Liver (tissue), 3 donors: ENCODE data around the gene SLC25A29.

Experiments used
- EGR1 ChIP-seq, 2 donors: IDR thresholded peaks; 2 replicates each; pipeline ENCODE4 v1.6.1; 2016 to 2018; ENCODE audit warnings: antibody characterized with exemption in 2 of 2, low read depth in 2 of 2
- FOXA1 ChIP-seq: IDR thresholded peaks from 2 replicates; pipeline ENCODE4 v1.6.1; 2016; ENCODE audit warnings: antibody characterized with exemption
- GABPA ChIP-seq, 2 donors: IDR thresholded peaks in 1 of 2; conservative IDR thresholded peaks in 1 of 2; 2 replicates each; pipeline ENCODE4 v1.6.1; 2016; ENCODE audit warnings: antibody characterized with exemption in 2 of 2, mild to moderate bottlenecking in 1 of 2, moderate library complexity in 1 of 2
- HNF4G ChIP-seq: IDR thresholded peaks from 2 replicates; pipeline ENCODE4 v1.6.1; 2016; ENCODE audit warnings: antibody characterized with exemption
- JUND ChIP-seq, 2 donors: IDR thresholded peaks; 2 replicates each; pipeline ENCODE4 v1.6.1; 2016; ENCODE audit warnings: antibody characterized with exemption in 2 of 2
- RAD21 ChIP-seq, 2 donors: IDR thresholded peaks; 2 replicates each; pipeline ENCODE4 v1.6.1; 2016; ENCODE audit warnings: antibody characterized with exemption in 2 of 2, mild to moderate bottlenecking in 2 of 2
- SP1 ChIP-seq: IDR thresholded peaks from 2 replicates; pipeline ENCODE4 v1.6.1; 2018; ENCODE audit warnings: antibody characterized with exemption, mild to moderate bottlenecking
- TAF1 ChIP-seq: conservative IDR thresholded peaks from 2 replicates; pipeline ENCODE4 v1.6.1; 2016; ENCODE audit warnings: antibody characterized with exemption, mild to moderate bottlenecking
- YY1 ChIP-seq: IDR thresholded peaks from 2 replicates; pipeline ENCODE4 v1.6.1; 2016; ENCODE audit warnings: antibody characterized with exemption, mild to moderate bottlenecking
- TF ChIP-seq, protein P1 (sequence below): fragments of 150-350 bp; IDR thresholded peaks from 2 replicates; pipeline ENCODE4 v1.5.1; 2017; ENCODE audit warnings: improper control_type of control experiment, low read depth, low read length; ENCODE audit not compliant: missing input control
- TF ChIP-seq, protein P2 (sequence below): IDR thresholded peaks from 2 replicates; pipeline ENCODE4 v1.6.1; 2016; ENCODE audit warnings: antibody characterized with exemption
- TF ChIP-seq, protein P3 (sequence below): IDR thresholded peaks from 2 replicates; pipeline ENCODE4 v1.6.1; 2016; ENCODE audit warnings: antibody characterized with exemption, mild to moderate bottlenecking
- TF ChIP-seq, protein P4 (sequence below): IDR thresholded peaks from 2 replicates; pipeline ENCODE4 v1.6.1; 2016; ENCODE audit warnings: antibody characterized with exemption
- TF ChIP-seq, protein P5 (sequence below): IDR thresholded peaks from 2 replicates; pipeline ENCODE4 v1.6.1; 2016; ENCODE audit warnings: antibody characterized with exemption
- donor health status: healthy.
- donor health status: healthy.

DNA sequence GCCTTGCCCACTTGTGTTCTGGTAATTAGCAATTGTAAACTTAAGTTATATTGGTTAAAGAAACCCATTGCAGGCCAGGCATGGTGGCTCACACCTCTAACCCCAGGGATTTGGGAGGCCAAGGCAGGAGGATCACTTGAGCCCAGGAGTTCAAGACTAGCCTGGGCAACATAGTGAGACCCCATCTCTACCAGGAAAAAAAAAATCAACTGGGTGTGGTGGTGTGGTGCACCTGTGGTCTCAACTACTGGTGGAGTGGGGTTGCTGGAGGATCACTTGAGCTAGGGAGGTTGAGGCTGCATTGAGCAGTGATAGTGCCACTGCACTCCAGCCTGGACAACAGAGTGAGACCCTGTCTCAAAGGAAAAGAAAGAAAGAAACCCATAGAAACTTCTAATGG is 53.6 kb downstream of the SLC25A29 start:
- TF ChIP-seq, protein P1, sequence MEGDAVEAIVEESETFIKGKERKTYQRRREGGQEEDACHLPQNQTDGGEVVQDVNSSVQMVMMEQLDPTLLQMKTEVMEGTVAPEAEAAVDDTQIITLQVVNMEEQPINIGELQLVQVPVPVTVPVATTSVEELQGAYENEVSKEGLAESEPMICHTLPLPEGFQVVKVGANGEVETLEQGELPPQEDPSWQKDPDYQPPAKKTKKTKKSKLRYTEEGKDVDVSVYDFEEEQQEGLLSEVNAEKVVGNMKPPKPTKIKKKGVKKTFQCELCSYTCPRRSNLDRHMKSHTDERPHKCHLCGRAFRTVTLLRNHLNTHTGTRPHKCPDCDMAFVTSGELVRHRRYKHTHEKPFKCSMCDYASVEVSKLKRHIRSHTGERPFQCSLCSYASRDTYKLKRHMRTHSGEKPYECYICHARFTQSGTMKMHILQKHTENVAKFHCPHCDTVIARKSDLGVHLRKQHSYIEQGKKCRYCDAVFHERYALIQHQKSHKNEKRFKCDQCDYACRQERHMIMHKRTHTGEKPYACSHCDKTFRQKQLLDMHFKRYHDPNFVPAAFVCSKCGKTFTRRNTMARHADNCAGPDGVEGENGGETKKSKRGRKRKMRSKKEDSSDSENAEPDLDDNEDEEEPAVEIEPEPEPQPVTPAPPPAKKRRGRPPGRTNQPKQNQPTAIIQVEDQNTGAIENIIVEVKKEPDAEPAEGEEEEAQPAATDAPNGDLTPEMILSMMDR, result no peak
- no peak for TF ChIP-seq RAD21 (IDR thresholded peaks at IDR 0.05)
- no peak for TF ChIP-seq SP1
- TF ChIP-seq, protein P2, sequence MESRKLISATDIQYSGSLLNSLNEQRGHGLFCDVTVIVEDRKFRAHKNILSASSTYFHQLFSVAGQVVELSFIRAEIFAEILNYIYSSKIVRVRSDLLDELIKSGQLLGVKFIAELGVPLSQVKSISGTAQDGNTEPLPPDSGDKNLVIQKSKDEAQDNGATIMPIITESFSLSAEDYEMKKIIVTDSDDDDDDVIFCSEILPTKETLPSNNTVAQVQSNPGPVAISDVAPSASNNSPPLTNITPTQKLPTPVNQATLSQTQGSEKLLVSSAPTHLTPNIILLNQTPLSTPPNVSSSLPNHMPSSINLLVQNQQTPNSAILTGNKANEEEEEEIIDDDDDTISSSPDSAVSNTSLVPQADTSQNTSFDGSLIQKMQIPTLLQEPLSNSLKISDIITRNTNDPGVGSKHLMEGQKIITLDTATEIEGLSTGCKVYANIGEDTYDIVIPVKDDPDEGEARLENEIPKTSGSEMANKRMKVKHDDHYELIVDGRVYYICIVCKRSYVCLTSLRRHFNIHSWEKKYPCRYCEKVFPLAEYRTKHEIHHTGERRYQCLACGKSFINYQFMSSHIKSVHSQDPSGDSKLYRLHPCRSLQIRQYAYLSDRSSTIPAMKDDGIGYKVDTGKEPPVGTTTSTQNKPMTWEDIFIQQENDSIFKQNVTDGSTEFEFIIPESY, result no peak
- TF ChIP-seq HNF4G, result no peak
- TF ChIP-seq YY1, result no peak
- TF ChIP-seq, protein P3, sequence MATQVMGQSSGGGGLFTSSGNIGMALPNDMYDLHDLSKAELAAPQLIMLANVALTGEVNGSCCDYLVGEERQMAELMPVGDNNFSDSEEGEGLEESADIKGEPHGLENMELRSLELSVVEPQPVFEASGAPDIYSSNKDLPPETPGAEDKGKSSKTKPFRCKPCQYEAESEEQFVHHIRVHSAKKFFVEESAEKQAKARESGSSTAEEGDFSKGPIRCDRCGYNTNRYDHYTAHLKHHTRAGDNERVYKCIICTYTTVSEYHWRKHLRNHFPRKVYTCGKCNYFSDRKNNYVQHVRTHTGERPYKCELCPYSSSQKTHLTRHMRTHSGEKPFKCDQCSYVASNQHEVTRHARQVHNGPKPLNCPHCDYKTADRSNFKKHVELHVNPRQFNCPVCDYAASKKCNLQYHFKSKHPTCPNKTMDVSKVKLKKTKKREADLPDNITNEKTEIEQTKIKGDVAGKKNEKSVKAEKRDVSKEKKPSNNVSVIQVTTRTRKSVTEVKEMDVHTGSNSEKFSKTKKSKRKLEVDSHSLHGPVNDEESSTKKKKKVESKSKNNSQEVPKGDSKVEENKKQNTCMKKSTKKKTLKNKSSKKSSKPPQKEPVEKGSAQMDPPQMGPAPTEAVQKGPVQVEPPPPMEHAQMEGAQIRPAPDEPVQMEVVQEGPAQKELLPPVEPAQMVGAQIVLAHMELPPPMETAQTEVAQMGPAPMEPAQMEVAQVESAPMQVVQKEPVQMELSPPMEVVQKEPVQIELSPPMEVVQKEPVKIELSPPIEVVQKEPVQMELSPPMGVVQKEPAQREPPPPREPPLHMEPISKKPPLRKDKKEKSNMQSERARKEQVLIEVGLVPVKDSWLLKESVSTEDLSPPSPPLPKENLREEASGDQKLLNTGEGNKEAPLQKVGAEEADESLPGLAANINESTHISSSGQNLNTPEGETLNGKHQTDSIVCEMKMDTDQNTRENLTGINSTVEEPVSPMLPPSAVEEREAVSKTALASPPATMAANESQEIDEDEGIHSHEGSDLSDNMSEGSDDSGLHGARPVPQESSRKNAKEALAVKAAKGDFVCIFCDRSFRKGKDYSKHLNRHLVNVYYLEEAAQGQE, result no peak
- TF ChIP-seq FOXA1, result no peak
- no peak for TF ChIP-seq GABPA (IDR thresholded peaks at IDR 0.05 in 1 of 2, conservative IDR thresholded peaks at IDR 0.05 in 1 of 2)
- no peak for TF ChIP-seq JUND (IDR thresholded peaks at IDR 0.05)
- TF ChIP-seq, protein P4, sequence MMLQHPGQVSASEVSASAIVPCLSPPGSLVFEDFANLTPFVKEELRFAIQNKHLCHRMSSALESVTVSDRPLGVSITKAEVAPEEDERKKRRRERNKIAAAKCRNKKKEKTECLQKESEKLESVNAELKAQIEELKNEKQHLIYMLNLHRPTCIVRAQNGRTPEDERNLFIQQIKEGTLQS, result no peak
- no peak for TF ChIP-seq EGR1 (IDR thresholded peaks at IDR 0.05; ENCODE audit: low read depth in 2 of 2)
- TF ChIP-seq, protein P5, sequence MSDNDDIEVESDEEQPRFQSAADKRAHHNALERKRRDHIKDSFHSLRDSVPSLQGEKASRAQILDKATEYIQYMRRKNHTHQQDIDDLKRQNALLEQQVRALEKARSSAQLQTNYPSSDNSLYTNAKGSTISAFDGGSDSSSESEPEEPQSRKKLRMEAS, result no peak
- TF ChIP-seq TAF1, result no peak
